ENCODE data around the gene LBHD2. TPM values are rescaled to one million over a fixed set of nuclear protein-coding genes. Genes with fewer than 3 reads are reported as not detected.

Gene LBHD2
- total RNA-seq, 2 donors from 2014 or later: not detected

DNA sequence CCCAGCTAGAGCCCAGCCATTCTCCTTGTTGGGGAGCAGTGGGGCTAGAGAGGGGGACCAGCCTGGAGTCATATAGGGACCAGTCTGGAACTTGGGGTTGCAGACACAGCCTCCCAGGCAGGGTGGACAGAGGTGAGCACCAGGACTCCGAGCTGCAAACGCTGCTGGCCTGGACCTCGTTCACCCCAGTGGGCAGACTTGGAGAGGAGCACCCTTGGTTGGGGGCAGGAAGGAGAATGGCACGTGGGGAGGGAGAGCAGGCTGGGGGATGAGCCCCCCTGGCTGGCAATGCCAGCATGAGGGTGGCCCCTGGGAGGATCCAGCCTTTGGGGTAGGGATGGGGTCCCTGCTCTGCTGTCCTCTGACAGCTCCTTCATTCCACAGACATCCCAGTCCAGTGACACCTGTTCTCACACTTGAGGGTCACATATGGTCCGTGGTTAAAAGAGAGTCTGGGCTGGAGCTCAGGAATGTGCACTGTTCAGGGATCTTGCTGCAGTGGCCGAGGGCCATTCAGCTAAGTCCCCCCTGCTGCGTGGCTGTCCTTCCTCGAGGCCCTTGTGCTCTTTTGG lies 2.8 kb downstream of the LBHD2 start:
- ATAC-seq (no peak), DNase-seq (no peak)
- peaks cover 0 to 9% of the 10 kb centered on the region in 2 donors for H3K27me3 ChIP-seq
- no peak overlapping the region for H3K4me3 ChIP-seq
- no peak overlapping the region for H3K27ac ChIP-seq
- 38 to 67% methylated on average over 2 to 8 of the region's 8 CpGs for WGBS, 2 donors
- intact Hi-C loops (cut with DNase I): no loop called here
- no peaks in the 10 kb centered on the region for H3K9me3 ChIP-seq
- TF ChIP-seq CTCF (IDR thresholded peaks at IDR 0.05): no peak
- TF ChIP-seq POLR2A (IDR thresholded peaks at IDR 0.05): no peak
- H3K36me3 ChIP-seq (replicated peaks in 1 of 2; ENCODE audit: insufficient read depth in 1 of 2, low read depth in 2 of 2): no peaks in the 10 kb centered on the region
- peaks cover 10% of the 10 kb centered on the region for H3K4me1 ChIP-seq

- no peak overlapping the region for H3K27ac ChIP-seq
- no peak for DNase-seq
- H3K27me3 ChIP-seq: peaks cover 0 to 9% of the 10 kb centered on the region in 2 donors
- no peak overlapping the region for H3K4me3 ChIP-seq
- WGBS, 2 donors: 44 to 59% methylated on average over 9 to 13 of the region's 13 CpGs
- ATAC-seq: no peak
- no peaks in the 10 kb centered on the region for H3K9me3 ChIP-seq
- H3K4me1 ChIP-seq: peaks cover 11% of the 10 kb centered on the region
- no peak for TF ChIP-seq POLR2A (IDR thresholded peaks at IDR 0.05)
- no peak for TF ChIP-seq CTCF (IDR thresholded peaks at IDR 0.05)
- intact Hi-C loops (cut with DNase I): no loop called here
- H3K36me3 ChIP-seq (replicated peaks in 1 of 2; ENCODE audit: insufficient read depth in 1 of 2, low read depth in 2 of 2): no peaks in the 10 kb centered on the region
These were observed 3.4 kb downstream of the LBHD2 start for GRCh38 chr14:103087343-103087835.

DNA sequence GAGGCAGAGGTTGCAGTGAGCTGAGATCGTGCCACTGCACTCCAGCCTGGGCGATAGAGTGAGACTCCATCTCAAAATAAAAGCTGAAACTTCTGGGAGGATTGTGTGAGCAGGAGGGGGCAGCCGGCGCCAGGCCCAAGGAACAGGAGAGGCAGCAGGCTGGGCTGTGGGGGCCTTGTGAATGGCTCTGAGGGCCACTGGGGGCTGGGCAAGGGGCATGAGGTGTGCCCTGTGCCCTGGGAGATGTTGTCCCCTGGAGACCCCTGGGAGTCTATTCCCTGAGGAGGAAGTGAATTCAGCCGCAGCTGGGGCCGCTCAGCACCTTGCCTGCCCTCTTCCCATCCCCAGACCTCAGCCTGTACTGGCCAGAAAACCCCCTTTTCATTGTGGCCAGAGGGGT lies 4.9 kb downstream of the LBHD2 start:
- Histone ChIP-seq H3K36me3 (replicated peaks in 1 of 2; ENCODE audit: insufficient read depth in 1 of 2, low read depth in 2 of 2) (no peaks in the 10 kb centered on the region), H3K4me3 (no peak overlapping the region), H3K4me1 (peaks cover 11% of the 10 kb centered on the region), H3K27ac (no peak overlapping the region), H3K27me3 (peaks cover 0 to 5% of the 10 kb centered on the region in 2 donors), H3K9me3 (no peaks in the 10 kb centered on the region)
- DNase-seq (no peak), ATAC-seq (no peak)
- TF ChIP-seq POLR2A (IDR thresholded peaks at IDR 0.05) (no peak), CTCF (IDR thresholded peaks at IDR 0.05) (no peak)
- intact Hi-C loops (cut with DNase I): no loop called here
- WGBS, 2 donors: 82 to 84% methylated on average over 4 to 6 of the region's 6 CpGs

- no peak overlapping the region for H3K4me3 ChIP-seq
- intact Hi-C loops (cut with DNase I): no loop called here
- ATAC-seq: no peak
- TF ChIP-seq CTCF (IDR thresholded peaks at IDR 0.05) (no peak), POLR2A (IDR thresholded peaks at IDR 0.05) (no peak)
- peaks cover 11% of the 10 kb centered on the region for H3K4me1 ChIP-seq
- H3K27me3 ChIP-seq: no peaks in the 10 kb centered on the region
- no peak for DNase-seq
- WGBS, 2 donors: 91 to 92% methylated on average over 20 to 27 of the region's 28 CpGs
- no peak overlapping the region for H3K27ac ChIP-seq
- H3K36me3 ChIP-seq (replicated peaks in 1 of 2; ENCODE audit: insufficient read depth in 1 of 2, low read depth in 2 of 2): no peaks in the 10 kb centered on the region
- no peaks in the 10 kb centered on the region for H3K9me3 ChIP-seq
These were observed 5.7 kb downstream of the LBHD2 start for GRCh38 chr14:103089386-103090335.
